GM12878 (cell line): ENCODE measurements around the gene TTC16. TPM values are rescaled to one million over a fixed set of nuclear protein-coding genes. Genes with fewer than 3 reads are reported as not detected.

ENCODE experiments used
- ATAC-seq: fragments of 200-7000 bp; cut with Tn5 transposase; 3 replicates; pipeline ENCODE4 v1.9.1; 2020; ENCODE audit warnings: mild to moderate bottlenecking, moderate library complexity
- BruUV-seq: library from RNA; stranded (reverse); fragments of 400-500 nt; replicated peaks from 2 replicates; lab custom pipeline; 2021; lab: Mats Ljungman, UMichigan
- CTCF ChIA-PET: fragments of 300-600 bp; sonication (Branson Sonifier 250); formaldehyde crosslinking; extraction: SDS; loops from one replicate; lab custom pipeline; 2021; ENCODE audit warnings: inconsistent platforms; lab: Yijun Ruan, JAX
- POLR2A ChIA-PET: fragments of 350-600 bp; formaldehyde crosslinking; extraction: SDS; loops from one replicate; lab custom pipeline; 2021; ENCODE audit warnings: inconsistent platforms; lab: Charles Lee
- RAD21 ChIA-PET: fragments of 300-600 bp; sonication (Branson Sonifier 250); formaldehyde crosslinking; loops from one replicate; lab custom pipeline; 2023; ENCODE audit warnings: antibody characterized with exemption; ENCODE audit not compliant: unreplicated experiment; lab: Charles Lee
- SMC1A ChIA-PET: fragments of 300-600 bp; sonication (Branson Sonifier 250); formaldehyde crosslinking; loops from one replicate; lab custom pipeline; 2023; ENCODE audit not compliant: unreplicated experiment, uncharacterized antibody; lab: Charles Lee
- DNase-seq: peaks from one replicate; pipeline ENCODE4 v3.0.0-alpha.2; 2011; ENCODE audit warnings: low read depth, low spot score
- FAIRE-seq: peaks from 3 replicates; lab custom pipeline; 2011; peaks lifted over from hg19 to GRCh38; lab: Jason Lieb, UNC
- H2AFZ ChIP-seq: 2 replicates; pipeline ENCODE4 v1.6.0; 2011; ENCODE audit warnings: low read depth, low read length, control low read depth; ENCODE audit not compliant: control insufficient read depth
- H3K27ac ChIP-seq: 2 replicates; pipeline ENCODE4 v1.5.1; 2011; ENCODE audit warnings: control low read depth; ENCODE audit not compliant: control insufficient read depth, insufficient read depth
- H3K27me3 ChIP-seq, 2 experiments: replicated peaks in 1 of 2; 2 replicates each; pipeline versions ENCODE4 v1.6.0 to v1.6.1; 2011; ENCODE audit warnings: low read length in 1 of 2; ENCODE audit not compliant: control insufficient read depth in 2 of 2, insufficient read depth in 2 of 2
- H3K36me3 ChIP-seq, 2 experiments: 2 replicates each; pipeline ENCODE4 v1.5.1; 2011; ENCODE audit warnings: low read length in 1 of 2; ENCODE audit not compliant: control insufficient read depth in 2 of 2, insufficient read depth in 2 of 2
- H3K4me1 ChIP-seq: 2 replicates; pipeline ENCODE4 v1.6.1; 2011; ENCODE audit warnings: mild to moderate bottlenecking, low read length, moderate library complexity, mixed read lengths; ENCODE audit not compliant: control insufficient read depth, insufficient read depth
- H3K4me2 ChIP-seq: 2 replicates; pipeline ENCODE4 v1.6.0; 2011; ENCODE audit warnings: control low read depth; ENCODE audit not compliant: control insufficient read depth, insufficient read depth
- H3K4me3 ChIP-seq: fragments of 200-600 bp; sonication (generic); 2 replicates; pipeline ENCODE4 v1.5.1; 2016
- H3K79me2 ChIP-seq: 2 replicates; pipeline ENCODE4 v1.6.0; 2011; ENCODE audit warnings: low read length; ENCODE audit not compliant: control insufficient read depth, insufficient read depth
- H3K9ac ChIP-seq: 2 replicates; pipeline ENCODE4 v1.8.0; 2011; ENCODE audit warnings: low read length, control low read depth, mixed read lengths; ENCODE audit not compliant: control insufficient read depth, insufficient read depth
- H3K9me3 ChIP-seq: replicated peaks from 3 replicates; pipeline ENCODE4 v1.5.1; 2011; ENCODE audit warnings: mild to moderate bottlenecking, low read length; ENCODE audit not compliant: control insufficient read depth, insufficient read depth
- H4K20me1 ChIP-seq: 2 replicates; pipeline ENCODE4 v1.6.0; 2011; ENCODE audit not compliant: control insufficient read depth, insufficient read depth
- HCFC1 ChIP-seq: fragments of 150-350 bp; IDR thresholded peaks from 2 replicates; pipeline ENCODE4 v1.6.1; 2014; ENCODE audit warnings: low read length
- IKZF2 ChIP-seq, 2 experiments: fragments of 450-650 bp; IDR thresholded peaks; 2 replicates each; pipeline ENCODE4 v1.6.1; 2017; ENCODE audit warnings: mild to moderate bottlenecking in 2 of 2, moderate library complexity in 2 of 2
- PRDM15 ChIP-seq: fragments of 450-650 bp; formaldehyde crosslinking; IDR thresholded peaks from 2 replicates; pipeline ENCODE4 v1.4.0; 2020; ENCODE audit warnings: mild to moderate bottlenecking, moderate library complexity
- RELA ChIP-seq: fragments of 450-650 bp; IDR thresholded peaks from 2 replicates; pipeline ENCODE4 v1.8.0; 2014; ENCODE audit warnings: borderline replicate concordance; ENCODE audit not compliant: partially characterized antibody
- SMAD1 ChIP-seq: fragments of 450-650 bp; IDR thresholded peaks from 2 replicates; pipeline ENCODE4 v1.6.1; 2018; ENCODE audit warnings: mild to moderate bottlenecking, low read depth; ENCODE audit not compliant: partially characterized antibody
- ZBED1 ChIP-seq: IDR thresholded peaks from 2 replicates; pipeline ENCODE4 v1.6.1; 2016; ENCODE audit warnings: borderline replicate concordance
- in situ Hi-C: fragments of 300-500 bp; cut with MboI; formaldehyde crosslinking; loops from 9 replicates; pipeline ENCODE4 v1.14.3; 2018; ENCODE audit warnings: mixed read lengths
- intact Hi-C: fragments of 100-400 bp; cut with micrococcal nuclease; formaldehyde crosslinking; loops from one replicate; pipeline ENCODE4 v1.14.2; 2022; ENCODE audit not compliant: unreplicated experiment
- polyA plus RNA-seq, 11 experiments: library from polyadenylated mRNA; depleted of rRNA in 4 of 11; unstranded in 6 of 11; stranded (reverse) in 5 of 11; fragments of >200 nt; fragmentation: Nextera tagmentation in 4 of 11; fragmentation: Illumina TruSeq in 1 of 11; extraction: Ambion mirVana in 4 of 11; extraction: Trizol in 1 of 11; gene quantifications; 1 replicate in 1 of 11; 2 replicates in 10 of 11; pipeline versions ENCODE4 v1.2.1 to v1.2.3, GENCODE V29; 2011 to 2016; ENCODE audit warnings: inconsistent platforms in 2 of 11, missing spikeins in 2 of 11, low read depth in 1 of 11
- total RNA-seq, 4 experiments: library from RNA; depleted of rRNA in 3 of 4; stranded (reverse); fragments of >200 nt in 3 of 4; fragmentation: Illumina TruSeq in 1 of 4; extraction: Trizol in 1 of 4; gene quantifications; 2 replicates each; pipeline versions ENCODE4 v1.2.1 to v1.2.3, GENCODE V29; 2013 to 2021

Gene TTC16
- total and polyA plus RNA-seq, 10 of the 15 experiments (the other 5 are each of a cell fraction or from before 2014, with no cell fraction given), result 0.03 TPM; not detected in 9

GRCh38 chr9:127720865-127721227 is 5.0 kb downstream of the TTC16 start:
- FAIRE-seq (no peak), ATAC-seq (no peak), DNase-seq (no peak)
- ChIA-PET SMC1A (no interaction called here), POLR2A (no interaction called here), CTCF (interaction anchor here (1.1 kb wide), 1 partner anchor 149 kb away, joined by 3 read pairs; no protein-coding TSS in a partner anchor), RAD21 (no interaction called here)
- Histone ChIP-seq H3K36me3 (no peaks in the 10 kb centered on the region), H3K4me1 (peaks cover 3% of the 10 kb centered on the region; the same call in 1 of the 2 replicates), H3K9ac (no peak overlapping the region), H3K4me2 (no peak overlapping the region), H3K27ac (no peak overlapping the region), H3K9me3 (no peaks in the 10 kb centered on the region), H3K79me2 (no peaks in the 10 kb centered on the region), H3K27me3 (no peaks in the 10 kb centered on the region), H2AFZ (no peak overlapping the region), H3K4me3 (no peak overlapping the region), H4K20me1 (no peaks in the 10 kb centered on the region)
- intact Hi-C loops, result no loop called here
- no TSS peak for BruUV-seq
- no peak for TF ChIP-seq IKZF2 (IDR thresholded peaks at IDR 0.05)
- TF ChIP-seq HCFC1, result no peak
- TF ChIP-seq PRDM15, result no peak
- no peak for TF ChIP-seq RELA
- TF ChIP-seq SMAD1, result no peak
- no peak for TF ChIP-seq ZBED1
- in situ Hi-C loops, result no loop called here
